Right hindlimb (tissue), 1 donor: ENCODE results near the gene RAET1G.
A peak's percentile ranks its signal among the peaks of the same experiment; 100 is the strongest.
"Not testable (repeated sequence)": the region's sequence is repeated elsewhere in the genome, so short reads cannot be mapped to it uniquely, and the experiment has no call there.

Experiments
- DNase-seq: peaks from one replicate; pipeline ENCODE4 v3.0.0-alpha.2; 2018

The RAET1G gene

DNA sequence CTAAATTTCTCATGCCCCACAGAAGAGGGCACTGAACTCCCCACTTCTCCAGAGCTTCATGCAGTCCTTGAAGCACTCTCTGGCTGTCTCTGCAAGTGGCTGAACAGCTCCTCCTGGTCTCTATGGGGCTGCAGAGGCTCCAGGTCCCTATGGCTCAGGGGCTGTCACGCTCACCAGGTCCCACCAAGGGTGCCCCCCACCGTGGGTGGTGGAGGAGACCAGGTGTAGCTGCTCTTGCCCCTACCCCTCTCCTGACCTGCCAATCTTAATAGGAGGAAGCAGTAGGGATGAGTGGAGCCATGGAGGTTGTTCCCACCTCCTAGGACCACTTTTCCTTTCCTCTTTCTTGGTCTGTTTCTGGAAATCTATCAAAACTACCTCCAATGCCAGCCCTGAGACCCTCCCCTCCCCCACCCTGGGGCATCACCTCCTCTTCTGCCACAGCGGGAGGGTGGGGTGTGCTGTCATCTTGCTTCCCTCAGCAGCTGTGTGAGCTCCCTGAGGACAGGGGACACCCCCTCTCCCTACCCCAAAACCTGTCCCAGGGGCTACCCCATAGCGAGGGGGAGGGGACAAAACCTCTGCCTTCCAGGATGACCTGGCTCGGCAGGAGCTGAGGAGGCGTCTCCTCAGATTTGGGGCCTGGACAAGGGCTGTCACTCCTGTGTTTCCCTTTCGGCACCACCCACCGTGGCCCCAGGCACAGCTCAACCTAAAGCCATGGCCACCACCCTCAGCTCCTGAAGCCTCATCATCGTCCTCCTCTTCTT, 13.0 kb downstream of the RAET1G start:
- DNase-seq = no peak

- DNase-seq = not testable (repeated sequence)
Observed at GRCh38 chr6:149908480-149908879, 14.4 kb downstream of the RAET1G start.

DNA sequence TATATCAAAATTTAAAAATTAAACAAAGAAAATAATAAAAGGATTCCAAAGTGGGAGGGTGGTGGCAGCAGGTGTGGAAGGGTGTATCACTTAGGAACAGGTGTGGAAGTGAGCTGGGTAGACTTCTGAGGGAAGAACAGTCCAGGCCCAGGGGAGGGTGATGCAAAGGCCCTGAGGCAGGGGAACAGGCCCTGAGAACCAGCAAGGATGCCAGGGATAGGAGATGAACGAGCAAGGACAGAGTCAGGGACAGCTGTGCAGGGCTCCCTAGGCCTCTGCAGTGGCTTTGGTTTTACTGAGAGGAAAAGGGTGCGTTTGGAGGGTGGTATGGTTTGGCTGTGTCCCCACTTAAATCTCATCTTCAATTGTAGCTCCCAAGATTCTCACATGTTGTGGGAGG, 15.6 kb downstream of the RAET1G start:
- no peak for DNase-seq

GRCh38 chr6:149906405-149906804, 16.5 kb downstream of the RAET1G start:
- no peak for DNase-seq

DNA sequence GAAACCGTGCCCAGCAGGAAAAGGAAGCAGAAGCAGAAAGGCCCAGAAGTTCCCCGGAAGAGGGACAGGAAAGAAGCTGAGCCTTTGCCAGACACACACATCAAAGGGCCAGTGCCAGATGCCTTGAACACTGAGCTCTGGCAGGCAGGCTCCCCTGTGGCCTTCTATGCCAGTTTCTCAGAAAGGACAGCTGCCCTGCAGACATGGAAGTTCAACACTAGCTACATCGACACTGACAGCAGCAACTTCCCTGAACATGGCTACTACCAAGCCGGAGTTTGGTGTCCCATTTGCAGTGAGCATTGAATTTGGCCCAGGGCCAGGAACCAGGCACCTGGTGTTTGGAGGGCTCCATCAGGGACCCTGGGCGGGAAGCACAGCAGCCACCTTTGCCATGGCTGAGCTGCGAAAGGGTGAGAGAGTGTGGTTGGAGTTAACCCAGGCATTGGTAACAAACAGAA, 17.0 kb downstream of the RAET1G start:
- no peak for DNase-seq

- no peak for DNase-seq
Observed at GRCh38 chr6:149905371-149905910, 17.5 kb downstream of the RAET1G start.

- no peak for DNase-seq
Observed at GRCh38 chr6:149904661-149905370, 18.1 kb downstream of the RAET1G start.

DNA sequence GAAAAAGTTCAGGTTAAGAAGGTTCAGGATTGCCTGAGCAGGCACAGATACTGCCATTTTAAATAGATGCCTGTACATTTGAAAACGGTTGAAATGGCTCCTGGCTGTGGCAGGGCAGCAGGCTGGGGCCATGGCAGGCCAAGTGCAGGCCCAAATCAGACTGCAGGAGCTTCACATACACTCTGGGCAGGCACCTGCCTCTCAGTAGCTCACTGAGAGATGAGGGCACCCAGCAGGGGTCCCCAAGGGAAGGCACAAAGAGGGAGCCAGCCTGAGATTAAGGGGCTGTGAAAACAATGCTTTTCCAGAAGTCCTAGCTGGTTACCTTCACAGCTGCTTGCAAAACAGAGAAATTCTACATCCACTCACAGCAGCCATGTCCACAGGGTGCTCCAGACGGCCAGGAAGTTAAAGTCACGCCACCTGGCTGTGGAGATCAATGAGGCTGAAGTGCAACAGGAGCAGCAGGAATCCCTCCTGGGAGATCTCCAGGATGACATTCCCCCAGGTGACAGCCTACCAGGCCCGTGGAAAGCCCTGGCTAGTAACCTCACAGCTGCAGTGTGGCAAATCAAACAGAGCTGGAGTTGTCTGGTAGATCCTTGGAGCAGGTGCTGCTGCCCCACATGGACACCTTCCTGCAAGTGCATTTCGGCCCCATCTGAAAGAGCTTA, 18.8 kb downstream of the RAET1G start:
- no peak for DNase-seq

DNA sequence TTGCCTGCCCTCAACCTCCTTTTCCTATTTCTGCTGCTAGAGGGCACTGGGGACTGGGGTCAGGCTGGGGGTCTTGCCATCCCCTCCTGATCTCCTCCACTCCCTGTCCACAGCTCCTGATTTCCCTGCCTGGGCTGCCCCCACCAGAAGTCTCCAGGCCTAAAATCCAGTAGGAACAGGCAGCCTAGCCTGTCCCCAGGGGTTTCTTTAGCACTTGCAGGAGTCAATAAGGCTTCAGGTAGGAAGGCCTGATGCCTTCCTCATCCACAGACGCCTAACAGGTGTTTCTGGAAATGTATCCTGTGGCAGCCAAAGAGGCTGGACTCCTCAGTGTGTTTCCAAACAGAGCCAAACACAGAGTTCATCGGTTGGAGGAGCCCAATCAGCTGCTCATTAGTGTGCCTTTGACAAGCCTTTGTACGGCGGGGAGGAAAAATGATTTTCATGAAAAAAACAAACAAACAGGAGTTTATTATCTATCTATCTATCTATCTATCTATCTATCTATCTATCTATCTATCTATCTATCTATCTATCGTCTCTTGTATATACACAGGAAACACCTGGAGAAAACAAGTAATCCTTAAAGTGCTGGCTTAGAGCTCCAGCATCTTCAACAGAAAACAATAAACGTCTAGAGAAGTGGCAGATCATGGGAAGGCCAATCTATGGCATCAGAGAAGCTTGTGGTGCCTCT, 21.3 kb downstream of the RAET1G start:
- DNase-seq = no peak

DNA sequence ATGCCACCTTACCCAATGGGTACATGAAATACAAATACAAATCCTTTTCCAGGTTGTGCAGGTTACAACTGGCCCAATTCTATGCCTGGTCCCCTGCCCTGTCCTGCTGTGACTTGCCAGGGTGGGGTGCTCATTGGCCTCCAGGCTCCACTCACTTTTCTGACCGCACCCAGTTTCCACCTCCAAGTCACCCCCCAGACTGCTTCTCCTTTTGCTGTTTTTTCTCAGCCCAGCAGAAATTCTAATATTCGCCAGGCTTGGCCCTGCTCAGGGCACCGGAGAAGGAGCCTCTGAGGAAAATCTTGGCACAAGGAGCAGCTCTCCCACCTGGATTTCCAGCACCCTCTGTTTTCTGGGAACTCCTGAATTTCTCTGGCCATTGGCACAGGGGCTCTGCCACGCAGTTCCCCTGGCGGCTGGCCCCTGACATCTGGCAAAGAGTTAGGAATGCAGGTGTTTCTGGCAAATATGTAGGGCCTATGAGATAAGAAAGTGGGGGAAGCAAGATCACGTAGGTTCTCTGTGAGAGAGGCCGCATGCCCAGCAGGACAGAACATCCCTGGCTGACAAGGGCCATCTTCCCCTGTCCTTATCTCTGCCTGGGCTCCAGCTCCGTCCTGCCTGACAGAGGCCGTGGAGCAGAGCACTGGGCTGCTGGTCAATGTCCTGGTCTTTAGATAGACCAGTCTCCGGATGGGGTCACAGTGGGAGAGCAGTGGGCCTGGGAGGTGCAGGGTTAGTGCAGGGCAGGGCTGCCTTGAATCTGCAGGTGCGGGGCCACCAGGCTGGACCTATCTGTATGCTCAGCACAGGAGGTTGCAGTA, 22.1 kb downstream of the RAET1G start:
- DNase-seq = no peak

- no peak for DNase-seq
Observed at GRCh38 chr6:149899926-149900619, 22.8 kb downstream of the RAET1G start.

DNA sequence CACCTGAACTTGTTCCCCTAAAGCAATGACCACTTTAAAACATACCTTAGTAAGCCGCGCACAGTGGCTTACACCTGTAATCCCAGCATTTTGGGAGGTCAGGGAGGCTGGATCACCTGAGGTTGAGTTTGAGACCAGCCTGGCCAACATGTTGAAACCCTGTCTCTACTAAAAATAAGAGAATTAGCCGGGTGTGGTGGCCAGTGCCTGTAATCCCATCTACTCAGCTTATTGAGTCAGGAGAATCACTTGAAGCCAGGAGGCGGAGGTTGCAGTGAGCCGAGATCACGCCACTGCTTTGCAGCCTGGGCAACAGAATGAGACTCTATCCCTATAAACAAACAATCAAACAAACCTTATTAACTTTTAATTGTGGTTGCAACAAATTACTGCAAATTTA, 23.4 kb downstream of the RAET1G start:
- no peak for DNase-seq

GRCh38 chr6:149898966-149899365, 24.0 kb downstream of the RAET1G start:
- DNase-seq = no peak

GRCh38 chr6:149897855-149898744, 24.8 kb downstream of the RAET1G start, which contains the start of gene RAET1E:
TSS of gene RAET1E (minus strand) at chr6:149898113. CDS start at chr6:149890901, 7,212 bp downstream.
- DNase-seq = no peak

DNA sequence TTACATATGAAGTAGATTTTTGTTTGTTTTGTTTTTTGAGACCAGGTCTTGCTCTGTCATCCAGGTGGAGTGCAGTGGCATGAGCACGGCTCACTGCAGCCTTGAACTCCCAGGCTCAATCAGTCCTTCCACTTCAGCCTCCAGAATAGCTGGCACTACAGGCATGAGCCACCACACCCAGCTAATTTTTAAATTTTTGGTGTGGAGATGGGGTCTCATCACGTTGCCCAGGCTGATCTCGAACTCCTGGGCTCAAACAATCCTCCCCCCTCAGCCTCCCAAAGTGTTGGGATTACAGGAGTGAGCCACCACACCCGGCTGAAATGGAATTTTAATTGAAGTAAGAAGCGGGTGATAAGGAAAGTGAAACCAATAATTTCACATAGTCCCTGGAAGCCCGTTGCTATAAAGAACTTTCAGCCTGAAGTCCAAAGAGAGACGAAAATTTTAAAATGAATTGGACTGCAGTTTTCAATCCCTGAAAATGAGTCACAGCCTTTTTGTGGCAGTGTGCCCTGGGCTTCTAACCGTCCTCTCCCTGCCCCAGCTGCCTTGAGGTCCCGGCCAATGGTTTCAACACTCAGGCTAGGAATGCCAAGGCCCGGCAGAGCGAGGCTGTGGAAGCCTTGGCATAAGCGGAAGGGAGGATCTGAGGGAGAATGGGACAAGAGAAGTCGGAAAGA, 25.8 kb downstream of the RAET1G start:
- peak; percentile 72 for DNase-seq

DNA sequence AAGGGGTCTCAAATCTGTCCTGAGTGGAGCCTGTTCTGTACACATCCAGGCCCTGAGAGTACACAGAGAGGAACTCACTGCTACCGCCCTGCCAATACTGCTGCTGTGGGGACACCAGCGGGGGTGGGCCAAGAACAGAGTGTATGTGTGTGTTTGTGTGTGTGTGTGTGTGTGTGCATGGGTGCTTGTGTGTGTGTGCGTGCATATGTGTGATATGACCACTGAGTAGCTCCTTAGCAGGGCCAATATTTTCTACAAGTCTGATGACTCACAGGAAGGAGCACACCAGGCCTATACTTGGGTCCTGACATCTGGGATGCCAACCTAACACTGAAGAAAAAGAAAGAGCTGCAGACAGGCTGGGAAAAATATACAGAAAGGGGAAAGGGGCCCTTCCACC, 26.4 kb downstream of the RAET1G start:
- DNase-seq = no peak

DNA sequence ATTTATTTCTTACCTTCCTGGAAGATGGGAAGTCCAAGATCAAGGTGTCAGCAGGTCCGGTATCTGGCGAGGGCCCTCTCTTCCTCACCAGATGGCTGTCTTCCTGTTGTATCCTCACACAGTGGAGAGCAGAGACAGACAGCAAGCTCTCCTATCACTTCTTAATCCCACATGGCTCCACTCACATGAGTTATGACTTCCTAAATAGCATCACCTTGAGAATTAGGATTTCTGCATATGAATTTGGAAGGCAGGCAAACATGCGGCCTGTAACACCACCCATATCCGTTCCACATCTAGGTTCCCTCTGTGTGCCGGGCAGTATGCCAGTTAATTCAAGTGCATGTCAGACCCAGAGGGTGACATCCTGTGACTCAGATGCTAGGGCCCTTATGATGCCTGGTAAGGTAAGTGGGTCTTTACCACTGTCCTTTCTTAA, 27.1 kb downstream of the RAET1G start:
- no peak for DNase-seq

- DNase-seq = peak; percentile 57
Observed at GRCh38 chr6:149895048-149895590, 27.8 kb downstream of the RAET1G start.

GRCh38 chr6:149891864-149892263, 31.1 kb downstream of the RAET1G start:
- DNase-seq = not testable (repeated sequence)
